ENCODE results near the gene SHANK1.
A peak's percentile ranks its signal among the peaks of the same experiment; 100 is the strongest.

SHANK1 gene

GRCh38 chr19:50678323-50678722 lies 41.3 kb downstream of the SHANK1 start:
- DNase-seq, result no peak

GRCh38 chr19:50677636-50678035 lies 42.0 kb downstream of the SHANK1 start:
- no peak for DNase-seq

GRCh38 chr19:50676625-50677197 lies 42.9 kb downstream of the SHANK1 start:
- no peak for DNase-seq

- no peak for DNase-seq
Observed at GRCh38 chr19:50673118-50673517, 46.5 kb downstream of the SHANK1 start.

DNA sequence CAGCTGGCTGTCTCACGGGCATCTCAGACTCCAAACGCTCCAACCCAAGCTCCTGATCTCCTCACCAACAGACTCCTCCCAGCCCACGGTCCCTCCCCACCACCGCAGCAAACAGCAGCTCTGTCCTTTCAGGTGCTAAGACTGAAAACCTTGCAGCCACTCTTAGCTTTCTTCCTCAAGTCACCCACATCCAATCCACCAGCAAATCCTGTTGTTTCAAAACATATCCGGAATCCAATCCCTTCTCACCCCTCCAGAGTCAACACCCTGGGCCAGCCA lies 49.6 kb downstream of the SHANK1 start:
- DNase-seq, result no peak

DNA sequence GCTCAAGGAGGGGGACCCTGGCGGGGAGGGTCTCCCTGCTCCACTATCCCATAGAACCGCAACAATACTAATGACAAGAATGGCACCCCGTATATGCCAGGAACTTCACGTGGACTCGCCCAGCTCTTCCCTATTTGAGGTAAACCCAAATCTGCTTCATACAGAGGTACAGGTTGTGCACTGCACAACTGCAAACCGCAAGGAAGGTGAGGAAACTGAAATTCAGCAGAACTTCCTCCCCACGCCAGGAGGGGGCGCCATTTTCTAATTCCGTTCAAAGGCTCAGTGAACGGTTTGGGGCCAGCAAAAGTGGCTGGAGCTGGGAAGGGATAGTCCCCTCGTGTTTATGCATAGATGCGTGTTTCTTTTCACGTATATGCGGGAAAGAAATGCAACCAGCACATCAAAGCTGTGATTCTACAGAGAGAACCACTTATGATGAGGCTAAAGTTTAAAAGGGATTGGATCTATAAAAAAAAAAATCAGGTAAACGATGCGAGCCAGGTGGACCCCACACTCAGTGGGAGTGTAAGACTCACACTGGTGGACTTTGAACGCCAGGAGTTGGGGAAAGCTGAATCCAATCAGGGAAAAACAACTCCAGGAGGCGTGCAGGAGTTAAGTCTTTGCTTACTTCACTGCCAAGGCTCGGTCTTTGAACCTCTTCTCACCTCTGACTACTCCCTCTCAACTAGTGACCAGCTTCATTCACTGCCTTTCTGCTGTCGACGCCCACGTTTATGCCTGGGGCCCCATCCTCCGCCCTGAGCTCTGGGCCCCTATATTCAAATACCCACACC lies 50.1 kb downstream of the SHANK1 start:
- DNase-seq, result peak; percentile 1 to 75

GRCh38 chr19:50668879-50669278 lies 50.7 kb downstream of the SHANK1 start:
- no peak for DNase-seq

- no peak for DNase-seq
Observed at GRCh38 chr19:50668416-50668815, 51.2 kb downstream of the SHANK1 start.

- DNase-seq, result no peak
Observed at GRCh38 chr19:50667759-50668231, 51.8 kb downstream of the SHANK1 start.

- DNase-seq, result no peak
Observed at GRCh38 chr19:50667177-50667758, 52.3 kb downstream of the SHANK1 start.

- no peak for DNase-seq
Observed at GRCh38 chr19:50666346-50667176, 53.0 kb downstream of the SHANK1 start.

GRCh38 chr19:50664204-50664603 lies 55.4 kb downstream of the SHANK1 start:
- DNase-seq, result no peak

DNA sequence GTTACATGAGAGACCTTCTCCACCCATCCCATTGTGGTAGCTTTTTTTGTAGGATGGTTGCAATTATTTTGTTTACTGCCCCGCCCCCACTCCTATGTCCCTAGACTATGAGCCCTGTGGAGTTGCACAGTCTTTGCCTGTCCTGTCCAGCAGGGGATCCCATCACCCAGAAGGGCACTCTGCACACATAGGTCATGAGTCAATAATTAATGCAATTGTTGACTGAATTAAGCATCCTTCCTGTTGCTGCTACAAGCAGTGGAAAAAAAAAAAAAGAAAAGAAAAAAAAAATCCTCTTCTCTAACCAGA lies 56.2 kb downstream of the SHANK1 start:
- no peak for DNase-seq

DNA sequence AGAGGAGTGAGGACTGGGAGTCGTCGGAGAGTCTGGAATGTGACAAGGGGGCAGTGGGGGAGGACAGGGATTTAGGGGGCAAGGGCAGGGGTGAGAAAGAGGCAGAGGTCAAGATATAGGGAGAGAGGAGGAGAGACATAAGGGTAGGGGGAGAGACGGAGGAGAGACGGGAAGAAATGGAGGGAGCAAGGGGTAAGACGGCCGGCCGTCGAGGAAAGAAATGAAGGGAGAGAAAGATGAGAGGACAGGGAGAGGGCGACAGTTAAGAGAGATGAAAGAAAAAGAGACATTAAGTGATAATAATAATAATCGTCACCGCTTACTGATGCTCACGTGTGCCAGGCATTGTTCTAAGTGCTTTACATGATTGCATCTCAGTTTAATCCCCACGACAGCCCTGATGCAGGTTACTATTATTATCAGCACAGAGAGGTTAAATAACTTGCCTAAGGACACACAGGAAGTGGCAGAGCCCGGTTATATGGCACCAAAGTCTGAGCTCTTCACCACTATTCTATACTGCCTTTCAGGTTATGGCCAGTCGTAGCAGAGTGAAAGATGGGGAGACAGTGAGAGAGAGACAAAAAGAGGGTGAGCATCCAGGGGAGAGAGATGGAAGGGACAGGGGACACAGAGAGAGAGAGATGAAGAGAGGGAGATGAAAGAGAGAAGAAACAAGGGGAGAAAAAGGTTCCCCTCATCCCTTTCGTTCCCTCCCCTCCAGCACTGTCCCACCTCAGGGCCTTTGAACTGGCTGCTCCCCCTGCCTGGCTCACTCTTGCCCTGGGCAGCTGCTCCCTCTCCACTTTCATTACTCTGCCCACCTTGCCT lies 56.7 kb downstream of the SHANK1 start:
- DNase-seq, result no peak

- DNase-seq, result no peak
Observed at GRCh38 chr19:50661766-50662650, 57.6 kb downstream of the SHANK1 start.

DNA sequence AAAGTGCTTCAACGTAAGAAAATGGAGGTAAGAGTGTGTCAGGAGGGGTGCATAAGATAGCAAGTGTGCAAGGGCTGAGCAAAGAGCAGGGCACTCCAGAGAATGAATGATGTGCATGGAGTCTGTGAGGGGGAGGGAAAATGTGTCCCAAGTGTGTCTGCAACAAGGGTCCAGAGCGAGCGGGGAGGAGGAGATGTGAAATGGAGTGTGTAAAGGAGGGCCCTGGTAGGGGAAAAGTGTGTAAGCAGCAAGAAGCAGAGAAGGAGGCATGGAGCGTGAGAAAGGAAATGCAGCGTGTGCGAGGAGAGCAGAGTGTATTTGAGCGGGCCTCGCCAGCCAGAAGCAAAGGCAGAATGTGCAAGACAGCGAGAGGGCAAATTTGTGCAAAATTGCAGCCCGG lies 58.6 kb downstream of the SHANK1 start:
- DNase-seq, result no peak

DNA sequence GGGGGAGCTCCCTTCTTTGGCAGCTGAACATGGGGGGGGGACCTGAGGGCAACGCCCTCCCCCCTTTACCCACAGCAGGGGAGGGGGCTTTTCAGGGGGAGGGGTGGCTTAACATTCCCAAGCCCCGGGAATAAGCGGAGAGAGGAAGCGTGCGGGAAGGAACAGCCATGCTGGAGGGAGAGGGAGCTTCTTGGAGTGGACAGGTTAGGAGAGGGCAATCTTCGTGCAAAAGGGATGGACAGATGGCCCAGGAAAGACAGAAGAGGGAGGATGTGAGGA lies 59.6 kb downstream of the SHANK1 start:
- no peak for DNase-seq

GRCh38 chr19:50659318-50660087 lies 60.1 kb downstream of the SHANK1 start:
- DNase-seq, result no peak

GRCh38 chr19:50658441-50659317 lies 60.9 kb downstream of the SHANK1 start:
- peak; percentile 37 to 40 for DNase-seq

All from inflammatory macrophage treated with lipopolysaccharide for 1 hour (primary cell).